Kasumi-1 (cell line): ENCODE data around the gene NOSTRIN.
"Not testable (repeated sequence)": the region's sequence is repeated elsewhere in the genome, so short reads cannot be mapped to it uniquely, and the experiment has no call there.

ENCODE experiments used
- DNase-seq, 2 experiments: peaks; one replicate each; lab custom pipeline; 2025; lab: John Stamatoyannopoulos, UW

Gene NOSTRIN

GRCh38 chr2:168801961-168802858, at the start of gene NOSTRIN:
Gene NOSTRIN (plus strand): TSS chr2:168802637. CDS start chr2:168802647, 10 bp downstream.
- DNase-seq = no peak

GRCh38 chr2:168753765-168754329, 48.6 kb upstream of the NOSTRIN start:
- no peak for DNase-seq

- peak; percentile 58 to 74 for DNase-seq
Observed at GRCh38 chr2:168757223-168757622, 45.2 kb upstream of the NOSTRIN start.

DNA sequence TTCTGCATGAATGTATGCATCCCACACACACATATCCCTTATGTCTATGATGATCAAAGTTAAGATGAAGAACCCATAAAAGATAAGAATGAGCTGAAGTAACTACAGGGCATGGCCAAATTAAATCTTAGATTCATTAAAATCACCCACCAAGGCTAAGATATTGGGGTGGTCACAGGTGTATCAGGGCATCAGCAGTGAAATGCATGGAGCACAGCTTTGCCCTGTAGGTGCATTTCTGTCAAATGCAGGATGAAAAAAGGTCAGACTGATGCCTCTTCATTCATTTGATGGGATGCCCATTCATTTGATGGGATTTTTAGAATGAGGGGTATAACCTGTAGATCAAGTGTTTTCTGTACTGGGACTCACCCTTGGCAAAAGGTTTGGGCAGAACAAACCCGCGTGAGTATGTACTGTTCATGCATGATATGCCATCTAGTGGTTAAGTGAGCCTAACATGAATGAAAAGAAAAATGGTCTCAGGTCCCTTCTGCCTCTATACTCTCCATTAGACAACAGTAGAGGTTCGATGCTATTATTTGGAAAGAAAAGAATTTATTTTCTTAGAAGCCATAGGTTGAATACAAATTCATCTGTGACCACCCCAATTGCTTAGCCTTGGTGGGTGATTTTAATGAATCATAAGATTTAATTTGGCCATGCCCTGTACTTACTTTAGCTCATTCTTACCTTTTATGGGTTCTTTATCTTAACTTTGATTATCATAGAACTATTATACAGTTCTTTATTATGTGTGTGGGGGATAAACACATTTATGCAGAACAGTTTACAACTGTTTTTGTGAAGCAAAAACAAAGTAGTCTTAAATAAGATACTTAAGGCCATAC, 43.2 kb upstream of the NOSTRIN start:
- DNase-seq = peak; percentile 83 to 85

- no peak for DNase-seq
Observed at GRCh38 chr2:168765401-168765800, 37.0 kb upstream of the NOSTRIN start.

- no peak for DNase-seq
Observed at GRCh38 chr2:168766600-168766999, 35.8 kb upstream of the NOSTRIN start.

DNA sequence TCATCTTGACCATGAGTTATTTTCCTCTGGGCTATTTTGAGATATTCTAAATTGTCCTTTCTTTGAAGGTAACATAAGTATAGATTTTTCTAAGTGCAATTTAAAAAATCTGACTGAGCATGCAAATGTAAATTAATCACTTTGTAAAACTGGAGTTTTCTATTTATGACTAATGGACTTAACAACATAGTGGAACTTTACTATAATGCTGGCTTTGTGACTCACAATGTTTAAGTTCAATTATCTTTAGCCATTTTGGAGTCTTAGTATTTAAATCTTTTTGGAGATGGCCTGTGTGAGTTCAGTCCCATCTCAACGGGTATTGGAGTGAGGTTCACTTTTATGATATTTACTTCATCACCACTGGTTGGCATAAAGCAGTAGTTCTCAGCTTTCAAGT, 35.2 kb upstream of the NOSTRIN start:
- DNase-seq = no peak

- not testable (repeated sequence) for DNase-seq
Observed at GRCh38 chr2:168768357-168768756, 34.1 kb upstream of the NOSTRIN start.

DNA sequence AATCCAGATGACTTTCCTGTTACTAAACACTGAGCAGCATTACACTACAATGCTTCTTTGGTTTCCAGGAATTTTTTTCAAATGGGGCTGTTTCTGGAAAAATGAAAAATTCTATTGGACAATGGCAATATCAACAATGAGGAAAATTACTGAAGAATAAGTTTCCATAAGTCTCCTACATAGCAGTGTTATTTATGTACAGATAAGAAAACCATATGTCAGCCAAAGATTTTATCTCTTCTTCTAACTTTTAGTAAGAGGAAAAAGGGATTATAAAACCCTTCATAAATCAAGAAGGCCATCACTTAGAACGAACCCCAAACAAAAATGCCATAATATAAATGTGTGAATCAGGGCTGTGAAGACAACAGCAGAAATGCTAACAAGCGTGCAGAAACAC, 31.6 kb upstream of the NOSTRIN start:
- no peak for DNase-seq

DNA sequence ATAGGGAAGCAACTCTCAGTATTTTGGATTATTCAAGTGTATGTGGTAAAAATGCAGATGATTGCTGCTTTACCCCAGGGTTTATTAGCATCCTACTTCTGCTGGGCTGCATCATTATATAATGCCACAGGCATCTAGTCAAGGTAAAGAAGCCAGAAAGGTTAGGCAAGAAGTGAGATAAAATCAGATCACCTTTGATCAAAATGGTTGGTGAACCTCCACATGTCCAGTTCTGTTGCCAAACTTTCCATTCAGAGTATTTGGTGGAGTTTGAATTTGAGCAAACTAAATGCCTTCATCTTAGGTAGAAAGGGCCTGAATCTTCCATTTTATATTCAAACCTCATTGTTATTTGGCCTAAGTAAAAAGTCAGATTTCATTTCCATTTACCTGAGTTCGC, 29.7 kb upstream of the NOSTRIN start:
- no peak for DNase-seq

GRCh38 chr2:168773128-168773527, 29.3 kb upstream of the NOSTRIN start:
- no peak for DNase-seq

DNA sequence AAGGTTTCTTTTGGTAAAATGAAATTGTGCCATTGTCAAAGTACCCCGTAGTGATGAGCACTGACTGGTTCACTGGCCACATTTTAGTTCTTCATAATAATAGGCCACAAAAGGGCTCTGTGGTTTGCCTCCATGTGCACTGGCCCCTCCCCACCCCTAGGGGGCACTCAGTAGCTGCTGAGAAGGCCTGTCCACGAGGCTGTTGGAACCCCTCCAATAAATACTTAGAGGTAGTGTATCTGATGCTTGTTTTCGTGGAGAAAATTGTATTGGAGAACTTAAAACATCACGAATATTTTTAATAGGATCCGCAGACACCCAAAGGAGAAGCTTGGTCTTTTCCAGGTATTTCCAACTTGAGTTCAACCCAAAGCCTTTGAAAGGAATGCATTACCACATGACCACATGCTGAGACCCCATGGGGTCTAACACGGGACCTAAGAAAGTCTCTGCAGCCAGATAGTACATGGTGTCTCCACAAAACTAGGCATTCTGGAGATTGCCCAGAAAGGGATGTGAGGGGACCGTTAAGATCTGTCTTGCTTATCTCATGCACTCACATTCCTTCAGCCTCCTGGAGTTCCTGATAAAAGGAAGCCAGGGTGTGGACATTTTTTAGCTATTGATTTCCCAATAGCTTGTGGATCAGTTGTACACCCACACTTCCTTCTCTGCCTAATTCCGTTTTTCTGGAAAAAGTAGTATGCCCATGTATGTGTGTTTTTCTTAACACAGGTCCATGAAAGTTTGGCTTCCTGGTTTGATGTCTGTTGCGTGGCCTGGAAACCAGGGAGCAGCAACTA, 28.5 kb upstream of the NOSTRIN start:
- DNase-seq = peak; percentile 78 to 79

DNA sequence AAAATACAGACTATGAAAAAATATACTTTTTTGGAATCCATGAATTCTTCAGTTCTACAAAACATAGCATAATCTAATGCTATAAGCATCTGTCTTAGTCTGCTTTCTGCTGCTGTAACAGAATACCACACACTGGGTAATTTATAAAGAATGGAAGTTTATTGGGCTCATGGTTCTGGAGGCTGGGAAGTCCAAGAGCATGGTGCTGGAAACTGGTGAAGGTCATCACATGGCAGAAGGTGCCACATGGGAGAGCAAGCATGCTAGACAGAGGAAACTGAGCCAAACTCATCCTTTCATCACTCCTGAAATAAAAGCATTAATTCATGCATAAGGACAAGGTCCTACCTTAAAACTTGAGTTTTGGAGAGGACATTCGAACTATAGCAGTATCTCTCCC, 26.6 kb upstream of the NOSTRIN start:
- DNase-seq = no peak

GRCh38 chr2:168780669-168781071, 21.8 kb upstream of the NOSTRIN start:
- no peak for DNase-seq

GRCh38 chr2:168781191-168781817, 21.1 kb upstream of the NOSTRIN start:
- DNase-seq = no peak

DNA sequence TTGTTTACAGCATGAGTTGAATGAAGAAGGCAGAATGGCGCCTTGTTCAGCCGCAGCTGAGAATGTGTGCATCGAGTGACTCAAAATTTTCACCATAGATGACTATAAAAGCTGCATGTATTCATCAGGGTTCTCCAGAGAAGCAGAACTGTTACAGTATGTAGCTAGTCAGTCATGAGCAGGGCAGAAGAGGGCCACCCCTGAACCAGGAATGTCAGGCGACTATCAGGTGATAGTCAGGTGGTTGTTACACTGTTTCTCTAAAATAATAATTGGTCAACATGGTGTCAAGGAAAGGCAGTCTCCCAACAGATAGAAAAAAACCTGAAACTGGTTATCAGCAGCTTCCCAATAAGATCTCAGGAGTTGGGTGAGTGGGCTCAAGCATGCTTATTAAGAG, 20.2 kb upstream of the NOSTRIN start:
- no peak for DNase-seq

DNA sequence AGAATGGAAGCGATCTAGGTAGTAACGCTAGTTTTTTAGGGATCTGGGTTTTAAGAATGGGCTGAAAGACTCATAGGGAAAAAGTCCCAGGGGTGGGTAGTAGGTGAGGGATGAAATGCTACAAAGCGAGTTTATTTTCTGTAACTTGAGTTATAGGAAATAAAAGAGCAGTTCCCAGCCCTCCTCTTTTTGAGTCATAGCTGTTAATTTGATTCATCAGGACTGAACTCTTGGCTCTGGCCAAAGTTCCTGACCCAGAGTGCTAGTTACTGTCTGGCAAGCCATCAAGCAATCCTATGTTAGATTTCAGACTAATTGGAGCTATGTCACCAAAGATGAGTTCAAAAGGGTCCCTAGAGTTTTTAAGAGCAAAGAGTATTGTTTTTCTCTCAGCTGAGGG, 17.4 kb upstream of the NOSTRIN start:
- DNase-seq = no peak

DNA sequence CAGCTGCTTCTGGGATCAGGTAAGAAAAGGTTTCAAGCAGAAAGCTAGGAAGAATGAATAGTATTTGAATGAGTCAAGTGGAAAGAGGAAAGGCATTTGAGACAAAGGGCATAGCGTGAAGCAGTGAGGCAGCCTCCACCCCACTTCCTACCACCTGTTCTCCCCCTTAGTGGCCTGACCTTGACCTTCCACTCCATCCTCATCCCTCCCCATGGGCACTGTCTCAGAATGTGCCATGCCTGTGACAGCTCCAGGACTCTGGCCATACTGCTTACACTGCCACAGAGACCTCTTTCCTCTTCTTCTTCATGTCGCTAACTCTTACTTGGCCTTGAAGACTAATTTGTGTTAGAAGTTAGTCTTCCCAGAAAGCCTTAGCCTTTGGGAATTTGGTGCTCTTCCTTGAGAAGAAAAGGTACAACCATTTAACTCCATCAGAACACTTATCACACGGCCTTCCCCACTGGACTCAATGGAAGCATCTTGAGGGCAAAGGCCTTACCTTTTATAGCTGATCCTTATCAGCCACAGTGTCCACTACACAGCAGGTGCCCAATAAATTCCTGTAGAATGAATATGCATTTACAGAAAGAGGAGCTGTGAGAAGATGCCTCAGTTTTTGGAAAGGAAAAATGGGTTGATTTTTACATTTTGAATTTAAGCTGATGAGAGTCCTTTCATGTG, 15.2 kb upstream of the NOSTRIN start:
- DNase-seq = no peak

DNA sequence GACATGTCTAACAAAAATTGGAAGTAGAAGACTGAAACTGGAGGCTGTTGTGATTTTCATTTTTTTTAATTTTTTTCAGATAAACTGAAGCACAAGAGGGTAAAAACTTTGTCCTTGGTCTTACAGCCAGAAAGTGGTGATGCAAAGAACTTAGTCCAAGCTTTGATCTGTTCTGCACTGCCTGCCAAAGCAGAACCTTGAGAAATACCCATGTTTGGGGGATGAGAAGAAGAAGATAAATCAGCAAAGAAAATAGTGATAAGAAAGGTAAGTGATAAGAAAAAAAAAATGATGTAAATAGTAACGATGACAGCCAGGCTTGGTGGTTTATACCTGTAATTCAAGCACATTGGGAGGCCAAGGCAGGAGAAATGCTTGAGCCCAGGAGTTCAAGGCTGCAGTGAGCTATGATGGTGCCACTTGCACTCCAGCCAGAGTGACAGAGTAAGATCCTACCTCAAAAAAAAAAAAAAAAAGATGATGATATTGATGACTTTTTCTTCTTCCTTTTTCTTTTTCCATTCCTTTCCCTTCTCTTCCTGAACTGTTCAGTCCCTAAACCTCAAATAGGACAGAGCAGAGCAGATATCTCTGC, 14.6 kb upstream of the NOSTRIN start:
- no peak for DNase-seq

GRCh38 chr2:168789776-168790175, 12.7 kb upstream of the NOSTRIN start:
- no peak for DNase-seq
